ENCODE results near the gene SYVN1. TPM values are rescaled to one million over a fixed set of nuclear protein-coding genes. Genes with fewer than 3 reads are reported as not detected.

Gene SYVN1
- total RNA-seq, 1 experiment from 2014 or later: 64.3 TPM

- POLR2A ChIA-PET: interaction anchor here (0.6 kb wide), 1 partner anchor 32 kb away, joined by 3 read pairs; no protein-coding TSS in a partner anchor
- no TSS peak for BruUV-seq (replicated peaks)
- Histone ChIP-seq H3K36me3 (ENCODE audit: control insufficient read depth, insufficient read depth, low read length) (no peaks in the 10 kb centered on the region), H3K9me3 (ENCODE audit: control insufficient read depth, insufficient read depth, low read depth, low read length) (no peaks in the 10 kb centered on the region), H3K27me3 (ENCODE audit: control insufficient read depth, insufficient read depth, low read length) (no peaks in the 10 kb centered on the region), H3K4me3 (ENCODE audit: low read depth in 2 of 2, low read length in 2 of 2) (no peak overlapping the region), H3K27ac (ENCODE audit: low read length) (peak overlapping the region; percentile 13; the same call in 1 of the 2 replicates), H3K4me1 (ENCODE audit: control insufficient read depth, insufficient read depth, low read length) (0 out of 2 replicates have a peak, but pooled peaks cover 10% of the 10 kb centered on the region)
- DNase-seq (ENCODE audit: low read depth, low spot score): no peak
- ATAC-seq: peak; percentile 47; the same call in 1 of the 2 replicates
- in situ Hi-C loops (cut with HindIII; ENCODE audit: low pct_unique_long_range_greater_than_20kb, low sequenced_read_pairs): no loop called here
- no peak for TF ChIP-seq CTCF (IDR thresholded peaks at IDR 0.05)
- TF ChIP-seq TCF7L2 (IDR thresholded peaks at IDR 0.05; ENCODE audit: low read depth, low read length): no peak
- no peak for TF ChIP-seq SIN3A (IDR thresholded peaks at IDR 0.05; ENCODE audit: borderline replicate concordance, insufficient read depth, low read depth, low read length)
- TF ChIP-seq POLR2AphosphoS5 (IDR thresholded peaks at IDR 0.05; ENCODE audit: low read depth, low read length): no peak
- TF ChIP-seq, protein P1, sequence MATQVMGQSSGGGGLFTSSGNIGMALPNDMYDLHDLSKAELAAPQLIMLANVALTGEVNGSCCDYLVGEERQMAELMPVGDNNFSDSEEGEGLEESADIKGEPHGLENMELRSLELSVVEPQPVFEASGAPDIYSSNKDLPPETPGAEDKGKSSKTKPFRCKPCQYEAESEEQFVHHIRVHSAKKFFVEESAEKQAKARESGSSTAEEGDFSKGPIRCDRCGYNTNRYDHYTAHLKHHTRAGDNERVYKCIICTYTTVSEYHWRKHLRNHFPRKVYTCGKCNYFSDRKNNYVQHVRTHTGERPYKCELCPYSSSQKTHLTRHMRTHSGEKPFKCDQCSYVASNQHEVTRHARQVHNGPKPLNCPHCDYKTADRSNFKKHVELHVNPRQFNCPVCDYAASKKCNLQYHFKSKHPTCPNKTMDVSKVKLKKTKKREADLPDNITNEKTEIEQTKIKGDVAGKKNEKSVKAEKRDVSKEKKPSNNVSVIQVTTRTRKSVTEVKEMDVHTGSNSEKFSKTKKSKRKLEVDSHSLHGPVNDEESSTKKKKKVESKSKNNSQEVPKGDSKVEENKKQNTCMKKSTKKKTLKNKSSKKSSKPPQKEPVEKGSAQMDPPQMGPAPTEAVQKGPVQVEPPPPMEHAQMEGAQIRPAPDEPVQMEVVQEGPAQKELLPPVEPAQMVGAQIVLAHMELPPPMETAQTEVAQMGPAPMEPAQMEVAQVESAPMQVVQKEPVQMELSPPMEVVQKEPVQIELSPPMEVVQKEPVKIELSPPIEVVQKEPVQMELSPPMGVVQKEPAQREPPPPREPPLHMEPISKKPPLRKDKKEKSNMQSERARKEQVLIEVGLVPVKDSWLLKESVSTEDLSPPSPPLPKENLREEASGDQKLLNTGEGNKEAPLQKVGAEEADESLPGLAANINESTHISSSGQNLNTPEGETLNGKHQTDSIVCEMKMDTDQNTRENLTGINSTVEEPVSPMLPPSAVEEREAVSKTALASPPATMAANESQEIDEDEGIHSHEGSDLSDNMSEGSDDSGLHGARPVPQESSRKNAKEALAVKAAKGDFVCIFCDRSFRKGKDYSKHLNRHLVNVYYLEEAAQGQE (IDR thresholded peaks at IDR 0.05; ENCODE audit: insufficient read depth in 1 of 2, low read depth in 2 of 2, low read length in 1 of 2): no peak
- CTCF ChIA-PET: no interaction called here
- intact Hi-C loops (cut with micrococcal nuclease; ENCODE audit: unreplicated experiment): no loop called here
These were observed 34.9 kb upstream of the SYVN1 start for GRCh38 chr11:65169164-65169641.

DNA sequence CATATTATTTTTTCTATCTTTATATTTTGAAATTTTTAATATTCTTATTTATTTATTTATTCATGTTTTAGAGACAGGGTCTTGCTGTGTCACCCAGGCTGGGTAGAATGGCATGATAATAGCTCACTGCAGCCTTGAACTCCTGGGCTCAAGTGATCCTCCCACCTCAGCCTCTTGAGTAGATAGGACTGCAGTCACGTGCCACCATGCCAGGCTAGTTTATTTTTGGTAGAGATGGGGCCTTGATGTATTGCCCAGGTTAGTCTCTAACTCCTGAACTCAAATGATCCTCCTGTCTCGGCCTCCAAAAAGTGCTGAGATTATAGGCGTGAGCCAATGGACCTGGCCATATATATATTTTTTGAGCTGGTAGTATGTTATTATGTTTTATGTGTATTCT lies 33.3 kb upstream of the SYVN1 start:
- H3K27me3 ChIP-seq (ENCODE audit: control insufficient read depth, insufficient read depth, low read length): no peaks in the 10 kb centered on the region
- no peak overlapping the region for H3K4me3 ChIP-seq (ENCODE audit: low read depth in 2 of 2, low read length in 2 of 2)
- H3K9me3 ChIP-seq (ENCODE audit: control insufficient read depth, insufficient read depth, low read depth, low read length): no peaks in the 10 kb centered on the region
- BruUV-seq (replicated peaks): no TSS peak
- in situ Hi-C loops (cut with HindIII; ENCODE audit: low pct_unique_long_range_greater_than_20kb, low sequenced_read_pairs) (no loop called here), intact Hi-C loops (cut with micrococcal nuclease; ENCODE audit: unreplicated experiment) (no loop called here)
- no peak for TF ChIP-seq CTCF (IDR thresholded peaks at IDR 0.05)
- TF ChIP-seq SIN3A (IDR thresholded peaks at IDR 0.05; ENCODE audit: borderline replicate concordance, insufficient read depth, low read depth, low read length): no peak
- no peak for TF ChIP-seq TCF7L2 (IDR thresholded peaks at IDR 0.05; ENCODE audit: low read depth, low read length)
- TF ChIP-seq, protein P1 (IDR thresholded peaks at IDR 0.05; ENCODE audit: insufficient read depth in 1 of 2, low read depth in 2 of 2, low read length in 1 of 2): no peak
- no peak for TF ChIP-seq POLR2AphosphoS5 (IDR thresholded peaks at IDR 0.05; ENCODE audit: low read depth, low read length)
- no peak for ATAC-seq
- no peaks in the 10 kb centered on the region for H3K36me3 ChIP-seq (ENCODE audit: control insufficient read depth, insufficient read depth, low read length)
- 0 out of 2 replicates have a peak, but pooled peaks cover 10% of the 10 kb centered on the region for H3K4me1 ChIP-seq (ENCODE audit: control insufficient read depth, insufficient read depth, low read length)
- H3K27ac ChIP-seq (ENCODE audit: low read length): no peak overlapping the region
- no peak for DNase-seq (ENCODE audit: low read depth, low spot score)
- ChIA-PET CTCF (no interaction called here), POLR2A (no interaction called here)
